Naive thymus-derived CD8-positive, alpha-beta T cell (primary cell): ENCODE measurements around the gene FBXL3. TPM values are rescaled to one million over a fixed set of nuclear protein-coding genes. Genes with fewer than 3 reads are reported as not detected.
A peak's percentile ranks its signal among the peaks of the same experiment; 100 is the strongest.

Experiments used
- ATAC-seq, 2 donors: fragments of 150-1000 bp; cut with Tn5 transposase in 1 of 2; sonication (Bioruptor Pico), chemical (Tn5 transposase) in 1 of 2; 1 replicate in 1 of 2; 2 replicates in 1 of 2; pipeline ENCODE4 v1.10.0; 2021; ENCODE audit warnings: mild to moderate bottlenecking in 2 of 2, moderate library complexity in 2 of 2
- POLR2A ChIA-PET: fragments of 350-600 bp; sonication (Branson Sonifier 250); formaldehyde crosslinking; loops from one replicate; lab custom pipeline; 2021; ENCODE audit warnings: antibody characterized with exemption; lab: Charles Lee
- DNase-seq, 10 donors: peaks; one replicate each; pipeline versions ENCODE4 v3.0.0 to v3.0.0-alpha.2; 2020 to 2022
- H3K27ac Mint-ChIP-seq, 10 donors: one replicate each; pipeline ENCODE4 v1.8.0; 2020 to 2022; ENCODE audit warnings: mild to moderate bottlenecking in 10 of 10, mixed read lengths in 10 of 10, moderate library complexity in 4 of 10, inconsistent platforms in 1 of 10
- H3K27me3 Mint-ChIP-seq, 5 donors: one replicate each; pipeline ENCODE4 v1.8.0; 2021 to 2022; ENCODE audit warnings: mixed read lengths in 5 of 5
- H3K36me3 Mint-ChIP-seq, 3 donors: one replicate each; pipeline ENCODE4 v1.8.0; 2020 to 2022; ENCODE audit warnings: mixed read lengths in 3 of 3, mild to moderate bottlenecking in 2 of 3, inconsistent platforms in 1 of 3
- H3K4me1 Mint-ChIP-seq, 4 donors: one replicate each; pipeline ENCODE4 v1.8.0; 2021 to 2022; ENCODE audit warnings: mixed read lengths in 4 of 4
- H3K4me3 Mint-ChIP-seq, 10 donors: one replicate each; pipeline ENCODE4 v1.8.0; 2020 to 2022; ENCODE audit warnings: mild to moderate bottlenecking in 10 of 10, mixed read lengths in 10 of 10, moderate library complexity in 6 of 10, inconsistent platforms in 1 of 10
- H3K9me3 Mint-ChIP-seq, 9 donors: one replicate each; pipeline ENCODE4 v1.8.0; 2020 to 2022; ENCODE audit warnings: mixed read lengths in 9 of 9, mild to moderate bottlenecking in 3 of 9, inconsistent platforms in 1 of 9, moderate library complexity in 1 of 9
- polyA plus RNA-seq, 3 donors: library from polyadenylated mRNA; unstranded; fragments of 300-500 nt; fragmentation: Illumina TruSeq; gene quantifications; one replicate each; pipeline ENCODE4 v1.2.3, GENCODE V29; 2021
- total RNA-seq, 8 experiments: library from RNA in 2 of 8; stranded (reverse) in 2 of 8; gene quantifications; one replicate each; pipeline ENCODE4 v1.2.3 and lab custom pipeline; 2021 to 2026

Gene FBXL3
- total and polyA plus RNA-seq, 5 experiments from 2014 or later: 29.3 to 106 (median 44.7) TPM

GRCh38 chr13:77001963-77002587, 24.9 kb downstream of the FBXL3 start:
- Mint-ChIP-seq H3K36me3 (peaks cover 0 to 73% (median 17%) of the 10 kb centered on the region in 3 donors), H3K4me3 (peak overlapping the region in 2 of 10 donors; percentile 12 to 15), H3K27ac (peak overlapping the region; percentile 15 to 86 (median 70)), H3K9me3 (no peaks in the 10 kb centered on the region), H3K4me1 (peaks cover 21 to 53% (median 43%) of the 10 kb centered on the region in 4 donors), H3K27me3 (no peaks in the 10 kb centered on the region)
- POLR2A ChIA-PET: interaction anchor here (0.7 to 5.7 kb wide), 5 partner anchors 9 to 386 kb away, joined by 3 to 40 read pairs (median 5); partner anchors contain the start of genes CLN5 and FBXL3
- peak in 1 of 2 donors; percentile 28 for ATAC-seq
- no peak for DNase-seq

- DNase-seq: no peak
- POLR2A ChIA-PET: interaction anchor here (1.3 to 5.7 kb wide), 4 partner anchors 9 to 25 kb away, joined by 3 to 40 read pairs (median 7); partner anchors contain the start of genes CLN5 and FBXL3
- Mint-ChIP-seq H3K36me3 (peaks cover 3 to 73% (median 19%) of the 10 kb centered on the region in 3 donors), H3K4me1 (peaks cover 22 to 48% (median 40%) of the 10 kb centered on the region in 4 donors), H3K9me3 (no peaks in the 10 kb centered on the region), H3K27ac (peak overlapping the region; percentile 15 to 86 (median 70)), H3K4me3 (peak overlapping the region in 2 of 10 donors; percentile 12 to 15), H3K27me3 (no peaks in the 10 kb centered on the region)
- no peak for ATAC-seq
Observed at GRCh38 chr13:77001540-77001939, 25.4 kb downstream of the FBXL3 start.

DNA sequence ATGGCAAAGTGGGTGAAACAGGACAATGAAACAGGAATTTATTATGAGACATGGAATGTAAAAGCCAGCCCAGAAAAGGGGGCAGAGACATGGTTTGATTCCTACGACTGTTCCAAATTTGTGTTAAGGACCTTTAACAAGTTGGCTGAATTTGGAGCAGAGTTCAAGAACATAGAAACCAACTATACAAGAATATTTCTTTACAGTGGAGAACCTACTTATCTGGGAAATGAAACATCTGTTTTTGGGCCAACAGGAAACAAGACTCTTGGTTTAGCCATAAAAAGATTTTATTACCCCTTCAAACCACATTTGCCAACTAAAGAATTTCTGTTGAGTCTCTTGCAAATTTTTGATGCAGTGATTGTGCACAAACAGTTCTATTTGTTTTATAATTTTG, 26.5 kb downstream of the FBXL3 start:
- H3K4me1 Mint-ChIP-seq: peaks cover 21 to 50% (median 41%) of the 10 kb centered on the region in 4 donors
- H3K27ac Mint-ChIP-seq: peak overlapping the region in 1 of 10 donors; percentile 81
- no peaks in the 10 kb centered on the region for H3K9me3 Mint-ChIP-seq
- no peak for ATAC-seq
- peaks cover 7 to 76% (median 22%) of the 10 kb centered on the region in 3 donors for H3K36me3 Mint-ChIP-seq
- POLR2A ChIA-PET: interaction anchor here (2.1 to 5.7 kb wide), 2 partner anchors 8 to 26 kb away, joined by 9 to 40 read pairs; partner anchors contain the start of genes CLN5 and FBXL3
- H3K27me3 Mint-ChIP-seq: no peaks in the 10 kb centered on the region
- H3K4me3 Mint-ChIP-seq: no peak overlapping the region
- DNase-seq: no peak

- peak overlapping the region; percentile 54 to 99 (median 80) for H3K27ac Mint-ChIP-seq
- peaks cover 27 to 68% (median 59%) of the 10 kb centered on the region in 4 donors for H3K4me1 Mint-ChIP-seq
- H3K9me3 Mint-ChIP-seq: no peaks in the 10 kb centered on the region
- no peaks in the 10 kb centered on the region for H3K27me3 Mint-ChIP-seq
- DNase-seq (no peak), ATAC-seq (no peak)
- POLR2A ChIA-PET: interaction anchor here (4.2 to 10.2 kb wide), 3 partner anchors 9 to 31 kb away, joined by 34 to 182 read pairs (median 40); partner anchors contain the start of gene FBXL3
- peaks cover 7 to 40% (median 20%) of the 10 kb centered on the region in 3 donors for H3K36me3 Mint-ChIP-seq
- H3K4me3 Mint-ChIP-seq: peak overlapping the region in 9 of 10 donors; percentile 12 to 99 (median 66)
Observed at GRCh38 chr13:76994281-76994680, 32.7 kb downstream of the FBXL3 start.

GRCh38 chr13:76993473-76993872, 33.5 kb downstream of the FBXL3 start:
- H3K27me3 Mint-ChIP-seq: no peaks in the 10 kb centered on the region
- POLR2A ChIA-PET: interaction anchor here (1.1 to 10.2 kb wide), 8 partner anchors 10 to 336 kb away, joined by 3 to 182 read pairs (median 6); partner anchors contain the start of genes FBXL3 and KCTD12
- ATAC-seq: no peak
- H3K9me3 Mint-ChIP-seq: no peaks in the 10 kb centered on the region
- H3K4me3 Mint-ChIP-seq: peak overlapping the region; percentile 88 to 99 (median 96)
- peaks cover 22 to 60% (median 57%) of the 10 kb centered on the region in 4 donors for H3K4me1 Mint-ChIP-seq
- peaks cover 7 to 32% (median 17%) of the 10 kb centered on the region in 3 donors for H3K36me3 Mint-ChIP-seq
- H3K27ac Mint-ChIP-seq: peak overlapping the region in 9 of 10 donors; percentile 97 to 100 (median 99)
- DNase-seq: no peak

- POLR2A ChIA-PET: interaction anchor here (0.8 to 10.2 kb wide), 17 partner anchors 10 to 1232 kb away, joined by 3 to 182 read pairs (median 4); partner anchors contain the start of genes FBXL3, KCTD12 and SLAIN1
- Mint-ChIP-seq H3K4me1 (peaks cover 22 to 56% (median 55%) of the 10 kb centered on the region in 4 donors), H3K27me3 (peaks cover 0 to 4% (median 0%) of the 10 kb centered on the region in 5 donors), H3K4me3 (peak overlapping the region; percentile 88 to 99 (median 96)), H3K9me3 (no peaks in the 10 kb centered on the region), H3K36me3 (peaks cover 7 to 27% (median 12%) of the 10 kb centered on the region in 3 donors), H3K27ac (peak overlapping the region; percentile 97 to 100 (median 99))
- DNase-seq: no peak
- no peak for ATAC-seq
Observed at GRCh38 chr13:76993021-76993420, 33.9 kb downstream of the FBXL3 start.

DNA sequence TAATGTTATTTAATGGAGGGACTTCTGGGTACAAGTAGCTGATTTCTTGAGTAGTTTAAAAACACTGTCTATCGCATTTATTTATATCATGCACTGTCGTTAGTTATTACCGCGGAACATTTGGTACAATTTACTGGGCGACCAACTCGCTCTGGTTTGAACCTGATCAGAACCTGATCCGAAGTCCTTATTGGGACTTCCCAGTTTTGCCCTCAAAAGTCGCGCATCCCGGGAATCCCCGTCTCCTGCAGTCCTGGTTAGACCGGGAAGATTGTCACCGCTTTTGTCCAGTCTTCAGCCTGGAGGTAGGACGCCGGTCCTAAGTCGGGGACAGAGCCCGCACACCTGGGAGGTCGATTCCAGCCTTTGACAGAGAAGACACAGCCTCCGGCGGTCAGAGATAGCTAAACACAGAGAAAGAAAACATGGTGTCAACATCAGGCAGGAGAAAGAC, 34.4 kb downstream of the FBXL3 start:
- H3K9me3 Mint-ChIP-seq: no peaks in the 10 kb centered on the region
- H3K27ac Mint-ChIP-seq: peak overlapping the region; percentile 97 to 100 (median 99)
- peak overlapping the region; percentile 88 to 99 (median 96) for H3K4me3 Mint-ChIP-seq
- peak in 5 of 10 donors; percentile 5 to 32 (median 17) for DNase-seq
- peaks cover 0 to 7% (median 0%) of the 10 kb centered on the region in 5 donors for H3K27me3 Mint-ChIP-seq
- no peak for ATAC-seq
- POLR2A ChIA-PET: interaction anchor here (0.5 to 10.2 kb wide), 18 partner anchors 10 to 1232 kb away, joined by 3 to 182 read pairs (median 4); partner anchors contain the start of genes FBXL3, KCTD12 and SLAIN1
- peaks cover 7 to 23% (median 8%) of the 10 kb centered on the region in 3 donors for H3K36me3 Mint-ChIP-seq
- H3K4me1 Mint-ChIP-seq: peaks cover 22 to 55% (median 53%) of the 10 kb centered on the region in 4 donors

DNA sequence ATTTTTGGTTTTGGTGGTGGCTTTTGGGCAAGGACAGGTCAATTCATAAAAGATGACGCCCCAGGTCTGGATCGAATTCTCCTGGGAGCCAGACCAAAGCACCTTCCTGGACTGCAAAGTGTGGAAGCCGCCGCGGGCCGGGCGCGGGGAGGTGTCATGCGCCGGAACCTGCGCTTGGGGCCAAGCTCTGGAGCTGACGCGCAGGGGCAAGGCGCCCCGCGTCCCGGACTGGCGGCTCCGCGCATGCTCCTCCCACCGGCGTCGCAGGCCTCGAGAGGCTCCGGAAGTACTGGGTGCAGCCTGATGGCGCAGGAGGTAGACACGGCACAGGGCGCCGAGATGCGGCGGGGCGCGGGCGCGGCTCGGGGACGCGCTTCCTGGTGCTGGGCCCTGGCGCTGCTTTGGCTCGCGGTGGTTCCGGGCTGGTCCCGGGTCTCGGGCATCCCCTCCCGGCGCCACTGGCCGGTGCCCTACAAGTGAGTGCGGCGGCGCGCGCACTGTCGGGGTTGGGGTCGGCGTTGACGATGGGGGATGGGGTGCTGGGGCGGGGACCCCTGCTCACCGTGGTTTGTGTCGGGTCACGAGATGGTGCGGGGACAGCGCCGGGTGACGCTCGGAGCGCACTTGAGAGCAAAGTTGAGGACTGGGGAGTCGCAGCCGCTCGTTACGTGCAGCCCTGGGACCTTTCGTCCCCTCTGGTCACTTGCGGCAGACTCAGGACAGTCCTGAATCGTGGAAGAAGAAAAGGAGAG, 35.0 kb downstream of the FBXL3 start, which contains the start of gene CLN5:
Gene CLN5 (plus strand): TSS at position 286 of the 752 bp plus-strand sequence. CDS start 18 bp downstream, at position 304.
- H3K27ac Mint-ChIP-seq: peak within 1 kb of the TSS; percentile 97 to 100 (median 100)
- H3K9me3 Mint-ChIP-seq: no peaks in the 10 kb centered on the region
- H3K4me3 Mint-ChIP-seq: peak within 1 kb of the TSS; percentile 88 to 99 (median 96)
- ATAC-seq (peak; percentile 89 to 90), DNase-seq (peak; percentile 89 to 98 (median 96))
- peaks cover 7 to 17% (median 7%) of the 10 kb centered on the region in 3 donors for H3K36me3 Mint-ChIP-seq
- H3K27me3 Mint-ChIP-seq: peaks cover 0 to 7% (median 0%) of the 10 kb centered on the region in 5 donors
- POLR2A ChIA-PET: interaction anchor here (0.5 to 10.2 kb wide), 26 partner anchors 11 to 1665 kb away, joined by 3 to 182 read pairs (median 5); partner anchors contain the start of genes FBXL3, KCTD12 and SLAIN1
- peaks cover 22 to 54% (median 51%) of the 10 kb centered on the region in 4 donors for H3K4me1 Mint-ChIP-seq

GRCh38 chr13:76991432-76991795, 35.5 kb downstream of the FBXL3 start:
- H3K27me3 Mint-ChIP-seq: peaks cover 0 to 11% (median 1%) of the 10 kb centered on the region in 5 donors
- POLR2A ChIA-PET: interaction anchor here (0.7 to 10.2 kb wide), 18 partner anchors 11 to 1665 kb away, joined by 3 to 182 read pairs (median 5); partner anchors contain the start of genes FBXL3, KCTD12 and SLAIN1
- peak overlapping the region; percentile 97 to 100 (median 100) for H3K27ac Mint-ChIP-seq
- H3K4me1 Mint-ChIP-seq: peaks cover 21 to 54% (median 49%) of the 10 kb centered on the region in 4 donors
- peaks cover 3 to 11% (median 4%) of the 10 kb centered on the region in 3 donors for H3K36me3 Mint-ChIP-seq
- peak overlapping the region; percentile 88 to 99 (median 96) for H3K4me3 Mint-ChIP-seq
- H3K9me3 Mint-ChIP-seq: no peaks in the 10 kb centered on the region
- peak; percentile 54 to 62 for ATAC-seq
- peak in 8 of 10 donors; percentile 21 to 86 (median 58) for DNase-seq

GRCh38 chr13:76983676-76984075, 43.3 kb downstream of the FBXL3 start:
- Mint-ChIP-seq H3K36me3 (no peaks in the 10 kb centered on the region), H3K4me1 (peaks cover 0 to 3% (median under 1%) of the 10 kb centered on the region in 4 donors), H3K4me3 (no peak overlapping the region), H3K9me3 (no peaks in the 10 kb centered on the region), H3K27me3 (peaks cover 6 to 41% (median 16%) of the 10 kb centered on the region in 5 donors), H3K27ac (no peak overlapping the region)
- no peak for DNase-seq
- no peak for ATAC-seq
- POLR2A ChIA-PET: no interaction called here

DNA sequence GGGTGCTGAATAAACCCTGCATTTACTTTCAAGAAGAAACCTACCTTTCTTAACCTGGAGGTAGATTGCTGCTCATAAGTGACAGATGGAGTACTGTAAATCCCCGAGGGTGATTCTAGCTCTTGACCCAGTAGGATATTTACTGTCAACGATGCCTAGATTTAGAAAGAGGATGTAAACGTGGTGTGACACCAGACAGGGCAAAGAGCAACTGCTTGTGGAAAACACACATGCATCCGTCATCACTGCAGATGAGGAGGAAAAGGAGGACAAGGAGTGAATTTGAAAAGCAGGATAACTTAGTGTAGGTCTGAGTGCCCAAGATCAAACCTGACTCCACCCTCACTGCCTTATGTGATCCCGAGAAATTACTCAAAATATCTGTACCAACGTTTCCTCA, 44.9 kb downstream of the FBXL3 start:
- no peak for DNase-seq
- Mint-ChIP-seq H3K4me3 (no peak overlapping the region), H3K4me1 (peaks cover 0 to 3% (median under 1%) of the 10 kb centered on the region in 4 donors), H3K27ac (no peak overlapping the region), H3K27me3 (peaks cover 6 to 40% (median 16%) of the 10 kb centered on the region in 5 donors), H3K36me3 (no peaks in the 10 kb centered on the region), H3K9me3 (no peaks in the 10 kb centered on the region)
- ATAC-seq: no peak
- POLR2A ChIA-PET: interaction anchor here (3.6 kb wide), 1 partner anchor 10 kb away, joined by 34 read pairs; the partner anchor contains the start of gene CLN5
